Smooth muscle cell of the coronary artery (primary cell): ENCODE data around the gene KIR2DL4. TPM values are rescaled to one million over a fixed set of nuclear protein-coding genes. Genes with fewer than 3 reads are reported as not detected.

ENCODE experiments used
- total RNA-seq: library from RNA; depleted of rRNA; stranded (reverse); fragments of >200 nt; gene quantifications from 2 replicates; pipeline ENCODE4 v1.2.3, GENCODE V29; 2014; ENCODE audit warnings: low replicate concordance

KIR2DL4 gene
- total RNA-seq: not detected in 2 replicates

GRCh38 chr19:54803410-54803809, at the start of gene KIR2DL4:
KIR2DL4 (plus strand) TSS chr19:54803610; CDS start chr19:54803652, 42 bp downstream.

DNA sequence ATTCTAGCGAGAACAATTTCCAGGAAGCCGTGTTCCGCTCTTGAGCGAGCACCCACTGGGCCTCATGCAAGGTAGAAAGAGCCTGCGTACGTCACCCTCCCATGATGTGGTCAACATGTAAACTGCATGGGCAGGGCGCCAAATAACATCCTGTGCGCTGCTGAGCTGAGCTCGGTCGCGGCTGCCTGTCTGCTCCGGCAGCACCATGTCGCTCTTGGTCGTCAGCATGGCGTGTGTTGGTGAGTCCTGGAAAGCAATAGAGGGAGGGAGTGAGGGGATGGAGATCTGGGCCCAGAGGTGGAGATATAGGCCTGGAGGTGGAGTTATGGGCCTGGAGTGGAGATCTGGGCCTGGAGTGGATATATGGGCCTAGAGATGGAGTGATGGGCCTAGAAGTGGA, 33.8 kb upstream of the KIR2DL4 start, which contains the start of gene KIR2DL1:
Gene KIR2DL1, plus strand, starts transcription at position 148 of the 400 bp plus-strand sequence. Its CDS starts 58 bp downstream, at position 206.

GRCh38 chr19:54816251-54816650, 12.8 kb downstream of the KIR2DL4 start, which contains the start of gene KIR3DL1:
KIR3DL1 (plus strand) TSS chr19:54816468.

DNA sequence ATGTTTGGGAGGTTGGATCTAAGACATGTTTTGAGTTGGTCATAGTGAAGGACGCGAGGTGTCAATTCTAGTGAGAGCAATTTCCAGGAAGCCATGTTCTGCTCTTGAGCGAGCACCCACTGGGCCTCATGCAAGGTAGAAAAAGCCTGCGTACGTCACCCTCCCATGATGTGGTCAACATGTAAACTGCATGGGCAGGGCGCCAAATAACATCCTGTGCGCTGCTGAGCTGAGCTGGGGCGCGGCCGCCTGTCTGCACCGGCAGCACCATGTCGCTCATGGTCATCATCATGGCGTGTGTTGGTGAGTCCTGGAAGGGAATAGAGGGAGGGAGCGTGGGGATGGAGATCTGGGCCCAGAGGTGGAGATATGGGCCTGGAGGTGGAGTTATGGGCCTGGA, 29.1 kb downstream of the KIR2DL4 start, which contains the start of gene KIR2DS4:
Gene KIR2DS4, plus strand, starts transcription at position 181 of the 400 bp plus-strand sequence.

DNA sequence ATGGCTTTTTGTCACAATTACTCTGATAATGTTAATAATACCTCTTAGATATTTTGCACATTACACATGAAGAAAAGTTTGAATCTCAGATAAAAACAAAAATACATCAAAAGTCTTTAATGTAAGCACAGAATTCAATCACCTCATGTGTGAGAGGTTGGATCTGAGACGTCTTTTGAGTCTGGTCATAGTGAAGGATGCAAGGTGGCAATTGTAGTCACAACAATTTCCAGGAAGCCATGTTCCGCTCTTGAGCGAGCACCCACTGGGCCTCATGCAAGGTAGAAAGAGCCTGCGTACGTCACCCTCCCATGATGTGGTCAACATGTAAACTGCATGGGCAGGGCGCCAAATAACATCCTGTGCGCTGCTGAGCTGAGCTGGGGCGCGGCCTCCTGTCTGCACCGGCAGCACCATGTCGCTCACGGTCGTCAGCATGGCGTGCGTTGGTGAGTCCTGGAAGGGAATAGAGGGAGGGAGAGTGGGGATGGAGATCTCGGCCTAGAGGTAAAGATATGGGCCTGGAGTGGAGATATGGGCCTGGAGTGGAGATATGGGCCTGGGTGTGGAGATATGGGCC, 46.7 kb downstream of the KIR2DL4 start, which contains the start of gene KIR3DL2:
Gene KIR3DL2, plus strand, starts transcription at position 383 of the 580 bp plus-strand sequence. Its CDS starts 33 bp downstream, at position 416.

Other genes starting within 250 kb of the KIR2DL4 start
- gene LILRA2, start 229.8 kb upstream of the KIR2DL4 start, total RNA-seq: not detected in 2 replicates
- not detected in 2 replicates for gene LILRA1, start 210.0 kb upstream of the KIR2DL4 start, total RNA-seq
- gene LILRB1, start 173.1 kb upstream of the KIR2DL4 start, total RNA-seq: not detected in 2 replicates
- not detected in 2 replicates for gene LILRB4, start 140.6 kb upstream of the KIR2DL4 start, total RNA-seq
- gene KIR3DL3, start 79.2 kb upstream of the KIR2DL4 start, total RNA-seq: not detected in 2 replicates
- not detected in 2 replicates for gene KIR2DL3, start 65.1 kb upstream of the KIR2DL4 start, total RNA-seq
- gene KIR2DL1, start 33.8 kb upstream of the KIR2DL4 start, total RNA-seq: not detected in 2 replicates
- gene KIR3DL1, start 12.9 kb downstream of the KIR2DL4 start, total RNA-seq: not detected in 2 replicates
- not detected in 2 replicates for gene KIR2DS4, start 29.1 kb downstream of the KIR2DL4 start, total RNA-seq
- not detected in 2 replicates for gene KIR3DL2, start 46.8 kb downstream of the KIR2DL4 start, total RNA-seq
- gene FCAR, start 70.6 kb downstream of the KIR2DL4 start, total RNA-seq: not detected in 2 replicates
- not detected in 2 replicates for gene NCR1, start 102.5 kb downstream of the KIR2DL4 start, total RNA-seq
- not detected in 2 replicates for gene NLRP7, start 143.9 kb downstream of the KIR2DL4 start, total RNA-seq
- 0.15 and 0.47 TPM in 2 replicates for gene NLRP2, start 162.8 kb downstream of the KIR2DL4 start, total RNA-seq
- gene GP6, start 234.7 kb downstream of the KIR2DL4 start, total RNA-seq: not detected in 2 replicates